Left cardiac atrium (tissue), 2 donors: ENCODE results near the gene RPL28. TPM values are rescaled to one million over a fixed set of nuclear protein-coding genes. Genes with fewer than 3 reads are reported as not detected.

Source experiments
- total RNA-seq, 2 donors: library from RNA; stranded (reverse); fragmentation: NEBNext Ultra II Directional; extraction: Animal tissue kit (Norgen Biotek cat#: 25700); gene quantifications; one replicate each; pipeline ENCODE4 v1.2.1, GENCODE V29; 2021
- donor health status: DM: no; HTN: yes; CAD: no; lungs with severe emphysema.
- donor health status: DM: yes; HTN: yes; CAD: no.

RPL28 gene
- total RNA-seq, 2 donors from 2014 or later = 789 to 866 TPM

Other genes starting within 250 kb of the RPL28 start
- gene TNNT1, start 236.7 kb upstream of the RPL28 start, total RNA-seq = 10 to 100 TPM; 13.7 to 25.6 TPM
- gene TNNI3, start 228.2 kb upstream of the RPL28 start, total RNA-seq = 1,000 to 10,000 TPM; 1,897 to 2,132 TPM
- gene DNAAF3, start 219.3 kb upstream of the RPL28 start, total RNA-seq = 1 to 10 TPM in 1 of 2 donors, under 1 TPM in 1; 0.41 to 1.1 TPM
- gene SYT5, start 205.6 kb upstream of the RPL28 start, total RNA-seq = not detected
- 1 to 10 TPM in 1 of 2 donors, under 1 TPM in 1; 0.74 to 1.5 TPM for gene PTPRH, start 176.4 kb upstream of the RPL28 start, total RNA-seq
- 1 to 10 TPM; 1.2 to 1.4 TPM for gene TMEM86B, start 157.2 kb upstream of the RPL28 start, total RNA-seq
- 10 to 100 TPM; 37.8 to 42.4 TPM for gene PPP6R1, start 126.9 kb upstream of the RPL28 start, total RNA-seq
- 10 to 100 TPM; 26.4 to 35.8 TPM for gene HSPBP1, start 105.8 kb upstream of the RPL28 start, total RNA-seq
- 10 to 100 TPM in 1 of 2 donors, 1 to 10 TPM in 1; 9.1 to 19.5 TPM for gene BRSK1, start 101.9 kb upstream of the RPL28 start, total RNA-seq
- 1 to 10 TPM; 3.1 to 3.6 TPM for gene TMEM150B, start 60.6 kb upstream of the RPL28 start, total RNA-seq
- gene KMT5C, start 46.1 kb upstream of the RPL28 start, total RNA-seq = 1 to 10 TPM; 6.7 to 6.9 TPM
- gene COX6B2, start 31.2 kb upstream of the RPL28 start, total RNA-seq = not detected
- not detected for gene GARIN5B, start 22.7 kb upstream of the RPL28 start, total RNA-seq
- gene IL11, start 15.5 kb upstream of the RPL28 start, total RNA-seq = not detected
- not detected for gene TMEM190, start 9.1 kb upstream of the RPL28 start, total RNA-seq
- under 1 TPM; 0.84 to 0.97 TPM for gene TMEM238, start 1.6 kb upstream of the RPL28 start, total RNA-seq
- gene UBE2S, start 21.9 kb downstream of the RPL28 start, total RNA-seq = 10 to 100 TPM; 18.1 to 29.9 TPM
- gene SHISA7, start 57.4 kb downstream of the RPL28 start, total RNA-seq = not detected
- gene ISOC2, start 75.7 kb downstream of the RPL28 start, total RNA-seq = 10 to 100 TPM; 58.4 to 60.5 TPM
- not detected for gene C19orf85, start 78.8 kb downstream of the RPL28 start, total RNA-seq
- 1 to 10 TPM; 5.3 to 9.0 TPM for gene ZNF628, start 90.7 kb downstream of the RPL28 start, total RNA-seq
- 10 to 100 TPM in 1 of 2 donors, 1 to 10 TPM in 1; 9.2 to 13.7 TPM for gene NAT14, start 99.3 kb downstream of the RPL28 start, total RNA-seq
- 1 to 10 TPM; 5.7 to 6.7 TPM for gene SSC5D, start 102.5 kb downstream of the RPL28 start, total RNA-seq
- gene SBK2, start 151.2 kb downstream of the RPL28 start, total RNA-seq = 100 to 1,000 TPM; 151 to 181 TPM
- 10 to 100 TPM; 55.3 to 62.7 TPM for gene SBK3, start 159.6 kb downstream of the RPL28 start, total RNA-seq
- gene ZNF579, start 194.9 kb downstream of the RPL28 start, total RNA-seq = 10 to 100 TPM; 10.8 to 12.7 TPM
- gene FIZ1, start 213.6 kb downstream of the RPL28 start, total RNA-seq = 10 to 100 TPM; 14.5 to 17.0 TPM
- 10 to 100 TPM; 14.1 to 18.7 TPM for gene ZNF524, start 214.4 kb downstream of the RPL28 start, total RNA-seq
- gene ZNF865, start 219.7 kb downstream of the RPL28 start, total RNA-seq = 10 to 100 TPM; 16.2 to 20.2 TPM
- gene ZNF784, start 238.6 kb downstream of the RPL28 start, total RNA-seq = 10 to 100 TPM; 11.1 to 11.7 TPM